ENCODE results near the gene ROR2. TPM values are rescaled to one million over a fixed set of nuclear protein-coding genes. Genes with fewer than 3 reads are reported as not detected.
"Not testable (repeated sequence)": the region's sequence is repeated elsewhere in the genome, so short reads cannot be mapped to it uniquely, and the experiment has no call there.

Gene ROR2
- total RNA-seq, 4 donors from 2014 or later, result 0.70 to 9.9 (median 4.1) TPM

DNA sequence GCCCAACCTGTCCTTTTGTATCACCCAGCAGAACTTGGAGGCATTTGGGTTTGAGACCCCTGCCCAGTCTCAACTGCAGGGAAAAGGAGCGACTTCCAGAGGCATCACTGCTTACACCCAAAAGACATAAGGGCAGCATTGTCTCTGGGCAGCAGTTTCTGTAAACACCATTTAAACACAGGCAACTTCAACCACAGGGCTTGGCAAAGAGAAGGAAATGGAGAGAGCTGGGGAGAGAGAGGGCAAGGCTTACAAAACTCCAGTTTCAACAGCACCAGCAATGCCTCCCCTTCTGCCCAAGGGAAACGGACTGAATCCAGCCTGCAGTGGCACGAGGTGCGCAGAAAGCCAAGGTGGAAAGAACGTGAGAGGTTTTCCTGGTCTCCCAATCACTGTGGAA is 147.6 kb downstream of the ROR2 start:
- H3K36me3 ChIP-seq, result no peaks in the 10 kb centered on the region
- no peak for DNase-seq
- no peak overlapping the region for H3K4me3 ChIP-seq
- no peaks in the 10 kb centered on the region for H3K9me3 ChIP-seq
- H3K4me1 ChIP-seq, result peaks cover 0 to 11% (median 0%) of the 10 kb centered on the region in 4 donors
- TF ChIP-seq CTCF (IDR thresholded peaks at IDR 0.05) (no peak), POLR2A (IDR thresholded peaks at IDR 0.05) (no peak)
- H3K27me3 ChIP-seq, result no peaks in the 10 kb centered on the region
- no peak overlapping the region for H3K27ac ChIP-seq

DNA sequence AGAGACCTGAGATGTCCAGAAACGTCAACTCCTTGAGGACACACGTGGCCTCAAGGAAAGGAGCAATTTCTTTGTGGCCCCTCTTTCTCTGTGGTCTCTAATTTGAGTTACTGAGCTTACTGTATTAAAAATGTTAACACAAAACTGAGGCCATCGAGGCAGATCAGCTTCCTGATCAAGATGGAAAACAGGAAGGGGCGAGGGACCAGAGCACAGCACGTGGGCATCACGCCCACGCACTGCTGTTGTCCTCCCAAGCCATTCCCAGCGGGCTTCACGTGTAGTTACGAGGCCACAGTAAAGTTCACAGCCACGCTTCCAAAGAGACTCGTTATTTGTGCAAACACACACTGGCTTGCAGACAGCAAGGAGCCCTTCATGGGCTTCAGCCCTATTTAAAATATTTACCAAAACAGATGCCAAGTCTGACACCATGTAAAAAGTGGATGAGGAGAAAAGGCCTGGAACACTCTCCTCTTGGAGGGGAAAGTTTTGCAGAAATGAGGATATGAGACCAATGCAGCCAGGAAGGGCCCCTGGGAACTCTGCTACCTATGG is 149.5 kb downstream of the ROR2 start:
- Histone ChIP-seq H3K4me3 (no peak overlapping the region), H3K4me1 (peaks cover 0 to 11% (median 0%) of the 10 kb centered on the region in 4 donors), H3K36me3 (no peaks in the 10 kb centered on the region), H3K27me3 (no peaks in the 10 kb centered on the region), H3K27ac (peak overlapping the region in 1 of 4 donors; percentile 31), H3K9me3 (no peaks in the 10 kb centered on the region)
- TF ChIP-seq POLR2A (IDR thresholded peaks at IDR 0.05), result no peak
- no peak for TF ChIP-seq CTCF (IDR thresholded peaks at IDR 0.05)
- peak in 1 of 3 donors; percentile 24 for DNase-seq

- TF ChIP-seq POLR2A (IDR thresholded peaks at IDR 0.05) (no peak), CTCF (IDR thresholded peaks at IDR 0.05) (no peak)
- Histone ChIP-seq H3K9me3 (no peaks in the 10 kb centered on the region), H3K27ac (peak overlapping the region in 1 of 4 donors; percentile 47), H3K4me1 (peaks cover 0 to 11% (median 0%) of the 10 kb centered on the region in 4 donors), H3K4me3 (no peak overlapping the region), H3K36me3 (no peaks in the 10 kb centered on the region), H3K27me3 (no peaks in the 10 kb centered on the region)
- DNase-seq, result no peak
Observed at GRCh38 chr9:91799113-91799744, 150.8 kb downstream of the ROR2 start.

DNA sequence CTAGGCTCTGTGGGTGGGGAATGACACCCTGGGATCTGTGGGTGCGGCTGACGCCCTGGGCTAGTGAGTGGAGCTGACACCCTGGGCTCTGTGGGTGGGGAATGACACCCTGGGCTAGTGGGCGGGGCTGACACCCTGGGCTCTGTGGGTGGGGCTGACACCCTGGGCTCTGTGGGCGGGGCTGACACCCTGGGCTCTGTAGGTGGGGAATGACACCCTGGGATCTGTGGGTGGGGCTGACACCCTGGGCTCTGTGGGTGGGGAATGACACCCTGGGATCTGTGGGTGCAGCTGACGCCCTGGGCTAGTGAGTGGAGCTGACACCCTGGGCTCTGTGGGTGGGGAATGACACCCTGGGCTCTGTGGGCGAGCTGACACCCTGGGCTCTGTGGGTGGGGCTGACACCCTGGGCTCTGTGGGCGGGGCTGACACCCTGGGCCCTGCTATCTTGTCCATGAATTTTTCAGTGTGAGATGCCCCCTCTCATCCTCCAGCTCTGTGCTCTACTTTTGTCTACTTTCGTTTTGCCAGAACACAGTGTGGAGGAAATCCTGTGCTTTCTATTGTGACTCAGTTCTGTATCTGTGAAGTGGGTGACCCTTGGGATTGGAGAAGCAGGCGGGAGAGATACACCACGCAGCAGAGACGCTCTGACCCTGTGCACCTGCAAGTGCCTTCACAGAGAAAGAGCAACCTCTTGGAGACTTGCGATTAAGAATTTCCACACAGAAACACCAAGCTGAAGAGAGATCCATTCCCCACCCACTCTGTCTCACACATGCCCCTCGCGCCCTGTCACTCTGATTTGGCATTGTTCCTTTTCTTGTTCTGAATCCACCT is 151.5 kb downstream of the ROR2 start:
- Histone ChIP-seq H3K4me3 (peak overlapping the region in 1 of 4 donors; percentile 14), H3K4me1 (peaks cover 0 to 11% (median 0%) of the 10 kb centered on the region in 4 donors)
- not testable (repeated sequence) for H3K36me3 ChIP-seq, H3K27me3 ChIP-seq, H3K9me3 ChIP-seq, DNase-seq, H3K27ac ChIP-seq

DNA sequence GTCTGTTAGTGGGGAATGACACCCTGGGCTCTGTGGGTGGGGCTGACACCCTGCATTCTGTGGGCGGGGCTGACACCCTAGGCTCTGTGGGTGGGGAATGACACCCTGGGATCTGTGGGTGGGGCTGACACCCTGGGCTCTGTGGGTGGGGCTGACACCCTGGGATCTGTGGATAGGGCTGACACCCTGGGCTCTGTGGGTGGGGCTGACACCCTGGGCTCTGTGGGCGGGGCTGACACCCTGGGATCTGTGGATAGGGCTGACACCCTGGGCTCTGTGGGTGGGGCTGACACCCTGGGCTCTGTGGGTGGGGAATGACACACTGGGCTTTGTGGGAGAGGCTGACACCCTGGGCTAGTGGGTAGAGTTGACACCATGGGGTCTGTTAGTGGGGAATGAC is 152.5 kb downstream of the ROR2 start:
- not testable (repeated sequence) for H3K9me3 ChIP-seq, DNase-seq, H3K27ac ChIP-seq, H3K4me3 ChIP-seq, H3K27me3 ChIP-seq, H3K36me3 ChIP-seq
- H3K4me1 ChIP-seq, result peaks cover 0 to 11% (median 0%) of the 10 kb centered on the region in 4 donors

DNA sequence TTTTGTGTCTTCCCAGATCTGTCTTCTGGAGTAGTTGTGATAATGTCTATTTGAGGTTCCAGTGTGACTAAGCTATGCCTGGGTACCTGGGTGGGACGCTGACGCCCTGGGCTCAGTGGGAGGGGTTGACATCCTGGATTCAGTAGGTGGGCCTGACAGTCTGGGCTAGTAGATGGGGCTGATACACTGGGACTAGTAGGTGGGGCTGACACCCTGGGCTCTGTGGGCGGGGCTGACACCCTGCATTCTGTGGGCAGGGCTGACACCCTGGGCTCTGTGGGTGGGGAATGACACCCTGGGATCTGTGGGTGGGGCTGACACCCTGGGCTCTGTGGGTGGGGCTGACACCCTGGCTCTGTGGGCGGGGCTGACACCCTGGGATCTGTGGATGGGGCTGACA is 153.5 kb downstream of the ROR2 start:
- peaks cover 0 to 11% (median 0%) of the 10 kb centered on the region in 4 donors for H3K4me1 ChIP-seq
- not testable (repeated sequence) for H3K9me3 ChIP-seq, H3K36me3 ChIP-seq, H3K27ac ChIP-seq, H3K27me3 ChIP-seq, H3K4me3 ChIP-seq
- DNase-seq, result peak in 1 of 3 donors; percentile 44

Measured in Peyer's patch (tissue), 4 donors.